Measurements from ENCODE around the gene DEXI.
"Not testable (repeated sequence)": the region's sequence is repeated elsewhere in the genome, so short reads cannot be mapped to it uniquely, and the experiment has no call there.

DEXI gene

DNA sequence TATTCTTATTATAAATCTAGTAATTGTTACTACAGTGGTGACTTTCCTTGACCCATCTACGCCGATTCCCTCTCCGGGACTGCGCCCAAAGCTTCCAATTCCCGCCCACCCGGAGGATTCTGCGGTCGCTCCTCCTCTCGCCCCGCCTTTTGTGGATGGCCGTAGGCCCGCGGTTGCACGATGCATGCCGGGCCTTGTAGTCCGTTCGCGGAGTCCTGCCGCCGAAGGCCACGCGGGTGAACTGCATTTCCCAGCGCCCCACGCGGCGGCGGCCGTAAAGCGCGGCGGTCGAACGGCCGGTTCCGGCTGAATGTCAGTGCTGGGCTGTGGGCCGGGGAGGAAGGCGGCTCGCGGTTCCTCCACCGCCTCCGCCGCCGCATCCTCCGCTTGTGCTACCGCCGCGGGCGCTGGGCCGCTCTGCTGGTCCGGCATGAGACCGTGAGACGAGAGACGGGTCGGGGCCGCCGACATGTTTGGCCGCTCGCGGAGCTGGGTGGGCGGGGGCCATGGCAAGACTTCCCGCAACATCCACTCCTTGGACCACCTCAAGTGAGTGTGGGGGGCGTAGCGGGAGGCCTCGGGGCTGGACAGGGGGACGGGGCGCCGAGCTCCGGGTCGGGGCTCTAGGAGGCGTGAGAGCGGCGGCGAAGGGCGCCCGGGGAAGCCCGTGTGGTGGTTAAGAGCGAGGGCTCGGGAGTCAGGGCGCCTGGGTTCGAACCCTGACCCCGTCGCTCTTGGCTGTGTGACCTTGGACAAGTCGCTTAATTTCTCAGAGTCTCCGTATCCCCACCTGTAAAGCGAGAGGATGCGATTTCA lies 2.2 kb upstream of the DEXI start, which contains the start of gene CLEC16A:
CLEC16A (plus strand) TSS at position 316 of the 816 bp plus-strand sequence; CDS start at position 470, 154 bp downstream.
- DNase-seq (ENCODE audit: low spot score) = peak; percentile 95
- in situ Hi-C loops (cut with MboI; ENCODE audit: low pct_unique_long_range_greater_than_20kb, low sequenced_read_pairs, unreplicated experiment) = no loop called here
- TF ChIP-seq, protein P1, sequence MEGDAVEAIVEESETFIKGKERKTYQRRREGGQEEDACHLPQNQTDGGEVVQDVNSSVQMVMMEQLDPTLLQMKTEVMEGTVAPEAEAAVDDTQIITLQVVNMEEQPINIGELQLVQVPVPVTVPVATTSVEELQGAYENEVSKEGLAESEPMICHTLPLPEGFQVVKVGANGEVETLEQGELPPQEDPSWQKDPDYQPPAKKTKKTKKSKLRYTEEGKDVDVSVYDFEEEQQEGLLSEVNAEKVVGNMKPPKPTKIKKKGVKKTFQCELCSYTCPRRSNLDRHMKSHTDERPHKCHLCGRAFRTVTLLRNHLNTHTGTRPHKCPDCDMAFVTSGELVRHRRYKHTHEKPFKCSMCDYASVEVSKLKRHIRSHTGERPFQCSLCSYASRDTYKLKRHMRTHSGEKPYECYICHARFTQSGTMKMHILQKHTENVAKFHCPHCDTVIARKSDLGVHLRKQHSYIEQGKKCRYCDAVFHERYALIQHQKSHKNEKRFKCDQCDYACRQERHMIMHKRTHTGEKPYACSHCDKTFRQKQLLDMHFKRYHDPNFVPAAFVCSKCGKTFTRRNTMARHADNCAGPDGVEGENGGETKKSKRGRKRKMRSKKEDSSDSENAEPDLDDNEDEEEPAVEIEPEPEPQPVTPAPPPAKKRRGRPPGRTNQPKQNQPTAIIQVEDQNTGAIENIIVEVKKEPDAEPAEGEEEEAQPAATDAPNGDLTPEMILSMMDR (IDR thresholded peaks at IDR 0.05; ENCODE audit: extremely low read depth, insufficient read depth, missing control alignments) = no peak

DNA sequence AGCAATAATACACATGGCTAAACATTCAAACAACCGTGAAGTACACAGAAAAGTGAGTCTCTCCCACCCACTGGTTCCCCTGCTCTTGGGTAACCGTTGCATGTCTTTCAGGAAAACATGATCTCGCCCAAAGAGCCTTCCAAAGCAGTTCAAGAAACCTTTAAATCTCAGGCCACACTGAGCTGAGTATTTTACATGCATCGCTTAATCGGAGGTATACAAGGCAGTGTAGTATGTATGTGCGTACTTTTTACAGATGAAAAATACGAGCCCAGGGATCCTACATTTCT lies 741 bp upstream of the DEXI start:
- no peak for DNase-seq (ENCODE audit: low spot score)
- TF ChIP-seq, protein P1 (IDR thresholded peaks at IDR 0.05; ENCODE audit: extremely low read depth, insufficient read depth, missing control alignments) = no peak
- in situ Hi-C loops (cut with MboI; ENCODE audit: low pct_unique_long_range_greater_than_20kb, low sequenced_read_pairs, unreplicated experiment) = no loop called here

DNA sequence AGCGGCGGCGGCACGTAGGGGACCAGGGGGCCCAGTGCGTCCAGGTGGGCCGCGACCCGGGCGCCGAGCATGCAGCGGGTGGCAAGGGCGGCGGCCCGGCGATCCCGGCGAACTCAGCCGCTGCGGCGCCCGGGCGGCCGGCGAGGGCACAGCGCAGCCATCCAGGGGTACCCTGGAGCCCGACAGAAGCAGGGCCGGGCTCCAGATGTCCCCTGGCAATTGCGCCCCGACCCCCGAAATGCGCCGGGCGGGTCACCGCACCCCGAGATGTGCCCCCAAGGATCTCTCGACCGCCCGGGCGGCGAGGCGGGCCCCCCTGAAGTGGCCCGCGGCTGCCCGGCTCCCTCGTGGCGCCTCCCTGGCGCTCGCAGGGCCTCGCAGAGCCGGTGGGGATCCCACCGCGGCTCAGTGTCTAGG lies 325 bp downstream of the DEXI start:
- in situ Hi-C loops (cut with MboI; ENCODE audit: low pct_unique_long_range_greater_than_20kb, low sequenced_read_pairs, unreplicated experiment); DNase-seq (ENCODE audit: low spot score): not testable (repeated sequence)

DNA sequence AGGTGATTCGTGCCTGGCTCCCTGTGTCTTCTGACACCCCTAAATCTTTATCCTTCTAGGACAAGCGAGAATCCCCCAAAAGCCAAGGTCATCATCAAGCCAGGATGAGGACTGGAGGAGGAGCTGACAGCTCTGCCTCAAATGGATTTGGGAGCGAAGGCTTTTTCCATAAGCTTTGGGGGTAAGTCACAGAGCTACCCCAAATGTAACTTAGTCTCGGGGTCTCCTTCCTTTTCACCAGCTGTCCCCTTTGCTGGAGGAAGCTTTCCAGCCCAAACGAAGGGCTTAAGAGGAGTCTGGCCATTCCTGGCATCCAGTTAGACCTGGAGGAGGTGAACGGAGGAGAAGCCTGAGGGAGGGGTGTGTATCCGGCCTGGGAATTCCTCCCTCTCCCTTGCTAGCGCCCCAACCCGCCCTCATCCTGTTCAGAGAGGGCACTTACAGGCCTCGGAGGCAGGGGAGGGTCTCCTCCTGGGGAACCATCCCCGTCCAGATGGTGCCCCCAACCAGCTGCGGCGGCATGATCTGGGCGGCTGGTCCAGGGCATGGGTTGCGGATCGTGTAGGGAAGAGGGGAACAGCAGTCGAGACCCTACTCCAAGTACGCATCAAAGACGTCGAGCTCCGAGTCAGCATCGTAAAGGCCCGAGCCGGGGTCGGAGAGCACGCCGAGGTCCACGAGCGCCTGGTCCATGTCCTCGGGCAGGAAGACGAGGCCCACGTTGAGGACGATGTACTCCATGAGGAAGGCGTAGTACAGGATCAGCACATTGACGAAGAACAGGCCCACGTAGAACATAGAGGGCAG lies 938 bp downstream of the DEXI start:
- TF ChIP-seq, protein P1 (IDR thresholded peaks at IDR 0.05; ENCODE audit: extremely low read depth, insufficient read depth, missing control alignments) = no peak
- in situ Hi-C loops (cut with MboI; ENCODE audit: low pct_unique_long_range_greater_than_20kb, low sequenced_read_pairs, unreplicated experiment) = no loop called here
- DNase-seq (ENCODE audit: low spot score) = no peak

DNA sequence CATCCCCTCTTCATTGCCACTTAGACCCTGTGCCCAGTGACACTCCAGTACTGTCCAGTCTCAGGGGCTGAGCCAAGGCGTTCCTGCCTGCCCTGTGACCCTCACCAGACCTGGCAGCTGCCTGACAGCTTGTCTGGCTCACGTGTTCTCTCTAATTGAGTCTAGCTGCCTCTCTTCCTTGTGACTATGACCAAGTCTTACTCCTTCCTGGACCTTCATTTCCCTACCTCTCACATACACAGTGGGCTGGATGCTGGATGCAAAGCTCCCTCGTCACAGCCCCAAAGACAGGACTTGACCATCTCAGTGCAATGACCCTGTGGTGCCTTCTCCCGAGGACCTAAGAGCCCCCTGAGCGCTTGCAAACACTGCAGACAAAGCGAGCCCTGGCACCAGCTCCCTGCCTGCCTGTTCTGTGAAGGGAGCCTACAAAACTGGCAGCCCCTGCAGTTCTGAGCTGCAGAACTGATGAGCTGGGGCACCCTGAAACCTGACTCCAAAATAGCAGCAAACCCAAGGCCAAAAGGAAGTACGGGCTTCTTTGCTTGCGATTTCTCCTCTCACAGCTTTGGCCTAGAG lies 1.7 kb downstream of the DEXI start:
- in situ Hi-C loops (cut with MboI; ENCODE audit: low pct_unique_long_range_greater_than_20kb, low sequenced_read_pairs, unreplicated experiment) = no loop called here
- TF ChIP-seq, protein P1 (IDR thresholded peaks at IDR 0.05; ENCODE audit: extremely low read depth, insufficient read depth, missing control alignments) = no peak
- DNase-seq (ENCODE audit: low spot score) = no peak

DNA sequence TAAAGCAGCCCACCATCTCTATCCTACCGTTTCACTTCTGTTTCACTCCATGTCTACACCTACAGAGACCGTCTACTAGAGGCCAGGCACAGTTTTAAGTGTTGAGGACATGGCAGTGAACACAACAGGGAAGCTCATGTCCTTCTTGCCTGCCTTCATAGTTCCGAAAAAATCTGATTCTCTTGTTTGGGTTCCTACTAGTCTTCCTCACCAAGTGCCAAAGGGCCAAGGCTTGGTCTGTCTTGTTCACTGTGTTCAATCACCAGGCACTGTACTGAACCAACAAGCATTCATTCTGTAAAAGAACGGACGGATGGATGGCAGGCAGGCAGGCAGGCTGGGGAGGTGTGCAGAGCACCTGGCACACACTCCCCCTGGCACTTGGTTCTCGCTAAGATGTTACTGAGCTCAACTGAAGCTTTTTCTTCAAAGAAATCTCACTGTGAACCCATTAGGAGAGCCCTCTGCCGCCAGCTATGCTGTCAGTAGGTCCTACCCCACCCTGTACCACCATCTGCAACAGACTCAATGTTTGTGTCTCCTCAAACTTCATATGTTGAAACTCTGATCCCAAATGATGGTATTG lies 2.5 kb downstream of the DEXI start:
- in situ Hi-C loops (cut with MboI; ENCODE audit: low pct_unique_long_range_greater_than_20kb, low sequenced_read_pairs, unreplicated experiment) = no loop called here
- TF ChIP-seq, protein P1 (IDR thresholded peaks at IDR 0.05; ENCODE audit: extremely low read depth, insufficient read depth, missing control alignments) = no peak
- DNase-seq (ENCODE audit: low spot score) = no peak

Data from GM13977 (cell line).